Liver (tissue), 9 donors: ENCODE measurements around the gene SCGB1D1. TPM values are rescaled to one million over a fixed set of nuclear protein-coding genes. Genes with fewer than 3 reads are reported as not detected.

ENCODE experiments used
- DNase-seq: peaks from one replicate; pipeline ENCODE4 v3.0.0-alpha.2; 2017; ENCODE audit warnings: low spot score
- H3K27ac ChIP-seq, 2 donors: one replicate each; pipeline ENCODE4 v1.7.0; 2013; ENCODE audit warnings: inconsistent platforms in 2 of 2, low read length in 2 of 2, control low read depth in 1 of 2, low read depth in 1 of 2, mild to moderate bottlenecking in 1 of 2
- H3K27me3 ChIP-seq, 4 donors: one replicate each; pipeline versions ENCODE4 v1.6.1 to v1.7.0; 2013; ENCODE audit warnings: low read length in 3 of 4, inconsistent platforms in 1 of 4, mild to moderate bottlenecking in 1 of 4, moderate library complexity in 1 of 4; ENCODE audit not compliant: control insufficient read depth in 4 of 4, insufficient read depth in 4 of 4
- H3K36me3 ChIP-seq, 4 donors: one replicate each; pipeline versions ENCODE4 v1.6.1 to v1.7.0; 2013; ENCODE audit warnings: low read length in 3 of 4, mild to moderate bottlenecking in 3 of 4, low read depth in 1 of 4, moderate library complexity in 1 of 4; ENCODE audit not compliant: control insufficient read depth in 4 of 4, insufficient read depth in 3 of 4
- H3K4me1 ChIP-seq, 4 donors: one replicate each; pipeline versions ENCODE4 v1.6.1 to v1.7.0; 2013; ENCODE audit warnings: low read length in 3 of 4, mild to moderate bottlenecking in 3 of 4, moderate library complexity in 1 of 4; ENCODE audit not compliant: control insufficient read depth in 4 of 4, insufficient read depth in 4 of 4
- H3K4me3 ChIP-seq, 3 donors: one replicate each; pipeline versions ENCODE4 v1.6.1 to v1.7.0; 2013; ENCODE audit warnings: low read length in 3 of 3, control low read depth in 1 of 3, low read depth in 1 of 3, mild to moderate bottlenecking in 1 of 3
- H3K9ac ChIP-seq, 2 donors: one replicate each; pipeline ENCODE4 v1.7.0; 2013; ENCODE audit warnings: low read length in 2 of 2, mild to moderate bottlenecking in 2 of 2, moderate library complexity in 2 of 2, control low read depth in 1 of 2, low read depth in 1 of 2
- H3K9me3 ChIP-seq, 4 donors: one replicate each; pipeline versions ENCODE4 v1.6.1 to v1.7.0; 2013; ENCODE audit warnings: low read length in 3 of 4; ENCODE audit not compliant: control insufficient read depth in 4 of 4
- EGR1 ChIP-seq, 2 donors: IDR thresholded peaks; 2 replicates each; pipeline ENCODE4 v1.6.1; 2016 to 2018; ENCODE audit warnings: antibody characterized with exemption in 2 of 2, low read depth in 2 of 2
- FOXA1 ChIP-seq: IDR thresholded peaks from 2 replicates; pipeline ENCODE4 v1.6.1; 2016; ENCODE audit warnings: antibody characterized with exemption
- FOXA2 ChIP-seq: IDR thresholded peaks from 2 replicates; pipeline ENCODE4 v1.6.1; 2016; ENCODE audit warnings: antibody characterized with exemption
- GABPA ChIP-seq, 2 donors: IDR thresholded peaks in 1 of 2; conservative IDR thresholded peaks in 1 of 2; 2 replicates each; pipeline ENCODE4 v1.6.1; 2016; ENCODE audit warnings: antibody characterized with exemption in 2 of 2, mild to moderate bottlenecking in 1 of 2, moderate library complexity in 1 of 2
- HNF4A ChIP-seq, 2 donors: conservative IDR thresholded peaks; 2 replicates each; pipeline ENCODE4 v1.6.1; 2016; ENCODE audit warnings: antibody characterized with exemption in 2 of 2, mild to moderate bottlenecking in 2 of 2
- HNF4G ChIP-seq: IDR thresholded peaks from 2 replicates; pipeline ENCODE4 v1.6.1; 2016; ENCODE audit warnings: antibody characterized with exemption
- JUND ChIP-seq, 2 donors: IDR thresholded peaks; 2 replicates each; pipeline ENCODE4 v1.6.1; 2016; ENCODE audit warnings: antibody characterized with exemption in 2 of 2
- NR2F2 ChIP-seq: IDR thresholded peaks from 2 replicates; pipeline ENCODE4 v1.6.1; 2016; ENCODE audit warnings: antibody characterized with exemption
- RAD21 ChIP-seq, 2 donors: IDR thresholded peaks; 2 replicates each; pipeline ENCODE4 v1.6.1; 2016; ENCODE audit warnings: antibody characterized with exemption in 2 of 2, mild to moderate bottlenecking in 2 of 2
- RXRA ChIP-seq, 2 donors: IDR thresholded peaks; 2 replicates each; pipeline ENCODE4 v1.6.1; 2017 to 2018; ENCODE audit warnings: antibody characterized with exemption in 2 of 2, mild to moderate bottlenecking in 1 of 2
- SP1 ChIP-seq: IDR thresholded peaks from 2 replicates; pipeline ENCODE4 v1.6.1; 2018; ENCODE audit warnings: antibody characterized with exemption, mild to moderate bottlenecking
- TAF1 ChIP-seq: conservative IDR thresholded peaks from 2 replicates; pipeline ENCODE4 v1.6.1; 2016; ENCODE audit warnings: antibody characterized with exemption, mild to moderate bottlenecking
- YY1 ChIP-seq: IDR thresholded peaks from 2 replicates; pipeline ENCODE4 v1.6.1; 2016; ENCODE audit warnings: antibody characterized with exemption, mild to moderate bottlenecking
- polyA plus RNA-seq, 2 donors: library from polyadenylated mRNA; stranded (reverse) in 1 of 2; unstranded in 1 of 2; fragments of 200-250 nt in 1 of 2; fragments of >200 nt in 1 of 2; fragmentation: Nextera tagmentation in 1 of 2; extraction: Ambion mirVana in 1 of 2; gene quantifications; one replicate each; pipeline versions ENCODE4 v1.2.1 to v1.2.3, GENCODE V29; 2013 to 2015
- total RNA-seq, 2 donors: library from RNA; depleted of rRNA; stranded (reverse); fragments of >200 nt; gene quantifications; one replicate each; pipeline ENCODE4 v1.2.3, GENCODE V29; 2014
- TF ChIP-seq, protein P1 (sequence below): fragments of 150-350 bp; IDR thresholded peaks from 2 replicates; pipeline ENCODE4 v1.5.1; 2017; ENCODE audit warnings: improper control_type of control experiment, low read depth, low read length; ENCODE audit not compliant: missing input control
- TF ChIP-seq, protein P2 (sequence below): IDR thresholded peaks from 2 replicates; pipeline ENCODE4 v1.6.1; 2016; ENCODE audit warnings: antibody characterized with exemption
- TF ChIP-seq, protein P3 (sequence below): IDR thresholded peaks from 2 replicates; pipeline ENCODE4 v1.6.1; 2016; ENCODE audit warnings: antibody characterized with exemption
- donor health status: healthy.
- donor health status: healthy.
- donor health status: healthy.
- donor health status: healthy.
- donor health status: healthy.

SCGB1D1 gene
- total and polyA plus RNA-seq, 4 donors = not detected

DNA sequence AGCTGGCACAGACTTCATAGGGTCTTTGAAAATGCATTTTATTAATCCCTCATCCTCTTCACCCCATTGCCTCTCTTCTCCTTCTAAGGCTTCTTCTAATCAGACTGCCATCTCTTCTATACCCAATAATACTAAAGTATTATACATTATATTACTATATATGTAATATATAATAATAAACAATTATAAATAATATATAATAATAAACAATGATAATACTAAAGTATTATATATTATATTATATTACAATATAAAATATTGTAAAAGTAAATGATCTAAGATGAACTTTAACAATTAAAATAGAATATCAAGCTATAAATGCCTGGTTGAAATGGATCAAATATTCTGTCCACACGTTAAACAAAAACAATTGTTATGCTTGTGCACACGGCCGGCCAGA, 31.5 kb downstream of the SCGB1D1 start (continued):
- TF ChIP-seq, protein P1, sequence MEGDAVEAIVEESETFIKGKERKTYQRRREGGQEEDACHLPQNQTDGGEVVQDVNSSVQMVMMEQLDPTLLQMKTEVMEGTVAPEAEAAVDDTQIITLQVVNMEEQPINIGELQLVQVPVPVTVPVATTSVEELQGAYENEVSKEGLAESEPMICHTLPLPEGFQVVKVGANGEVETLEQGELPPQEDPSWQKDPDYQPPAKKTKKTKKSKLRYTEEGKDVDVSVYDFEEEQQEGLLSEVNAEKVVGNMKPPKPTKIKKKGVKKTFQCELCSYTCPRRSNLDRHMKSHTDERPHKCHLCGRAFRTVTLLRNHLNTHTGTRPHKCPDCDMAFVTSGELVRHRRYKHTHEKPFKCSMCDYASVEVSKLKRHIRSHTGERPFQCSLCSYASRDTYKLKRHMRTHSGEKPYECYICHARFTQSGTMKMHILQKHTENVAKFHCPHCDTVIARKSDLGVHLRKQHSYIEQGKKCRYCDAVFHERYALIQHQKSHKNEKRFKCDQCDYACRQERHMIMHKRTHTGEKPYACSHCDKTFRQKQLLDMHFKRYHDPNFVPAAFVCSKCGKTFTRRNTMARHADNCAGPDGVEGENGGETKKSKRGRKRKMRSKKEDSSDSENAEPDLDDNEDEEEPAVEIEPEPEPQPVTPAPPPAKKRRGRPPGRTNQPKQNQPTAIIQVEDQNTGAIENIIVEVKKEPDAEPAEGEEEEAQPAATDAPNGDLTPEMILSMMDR = no peak
- TF ChIP-seq, protein P2, sequence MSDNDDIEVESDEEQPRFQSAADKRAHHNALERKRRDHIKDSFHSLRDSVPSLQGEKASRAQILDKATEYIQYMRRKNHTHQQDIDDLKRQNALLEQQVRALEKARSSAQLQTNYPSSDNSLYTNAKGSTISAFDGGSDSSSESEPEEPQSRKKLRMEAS = no peak
- TF ChIP-seq RXRA (IDR thresholded peaks at IDR 0.05) (no peak), RAD21 (IDR thresholded peaks at IDR 0.05) (no peak), FOXA2 (no peak), YY1 (no peak), HNF4A (conservative IDR thresholded peaks at IDR 0.05) (no peak), HNF4G (no peak), GABPA (IDR thresholded peaks at IDR 0.05 in 1 of 2, conservative IDR thresholded peaks at IDR 0.05 in 1 of 2) (no peak)

DNA sequence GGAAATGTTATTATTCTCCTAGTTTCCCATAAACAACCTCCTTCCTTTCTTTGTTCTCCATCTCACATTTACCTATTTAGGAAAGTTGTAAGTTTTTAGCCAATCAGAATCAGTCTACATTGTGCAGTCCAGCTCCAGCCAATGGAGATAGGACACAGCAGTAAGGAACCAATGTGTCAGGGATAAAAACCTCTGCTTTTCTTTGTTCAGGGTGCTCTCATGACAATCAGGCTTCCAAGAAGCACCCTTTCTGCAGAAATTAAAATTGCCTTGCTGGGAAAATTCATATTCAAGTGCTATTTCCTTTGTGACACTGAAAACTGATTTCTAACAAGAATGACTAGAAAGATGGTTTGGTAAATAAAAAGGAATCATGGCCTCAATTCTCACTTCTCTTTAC, 33.1 kb downstream of the SCGB1D1 start:
- H3K36me3 ChIP-seq = no peaks in the 10 kb centered on the region
- H3K27ac ChIP-seq = no peak overlapping the region
- no peaks in the 10 kb centered on the region for H3K4me1 ChIP-seq
- no peaks in the 10 kb centered on the region for H3K27me3 ChIP-seq
- H3K9me3 ChIP-seq = peaks cover 5 to 32% (median 11%) of the 10 kb centered on the region in 4 donors
- no peak overlapping the region for H3K4me3 ChIP-seq
- no peak for TF ChIP-seq YY1
- TF ChIP-seq SP1 = no peak
- TF ChIP-seq RAD21 (IDR thresholded peaks at IDR 0.05) = no peak
- no peak for TF ChIP-seq RXRA (IDR thresholded peaks at IDR 0.05)
- no peak for TF ChIP-seq HNF4G
- no peak for TF ChIP-seq FOXA1
- TF ChIP-seq JUND (IDR thresholded peaks at IDR 0.05) = no peak
- TF ChIP-seq HNF4A (conservative IDR thresholded peaks at IDR 0.05) = no peak
- TF ChIP-seq, protein P1 = no peak
- TF ChIP-seq NR2F2 = no peak
- no peak overlapping the region for H3K9ac ChIP-seq
- DNase-seq = no peak

DNA sequence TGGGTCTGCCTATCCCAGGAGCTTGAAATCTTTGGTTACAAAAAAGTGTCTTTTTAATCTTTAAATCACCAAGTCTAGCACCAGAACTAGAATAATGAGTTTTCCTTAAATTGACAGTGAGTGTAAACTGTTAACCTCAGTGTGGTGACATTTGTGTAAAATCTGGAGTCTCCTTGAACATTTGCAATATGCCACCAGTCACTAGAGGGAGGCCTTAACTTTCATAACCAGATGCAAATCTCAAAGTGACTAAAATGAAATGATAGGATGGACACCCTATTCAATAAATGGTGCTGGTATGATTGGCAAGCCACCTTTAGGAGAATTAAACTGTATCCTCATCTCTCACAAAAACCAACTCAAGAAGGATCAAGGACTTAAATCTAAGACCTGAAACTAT, 43.7 kb downstream of the SCGB1D1 start:
- Histone ChIP-seq H3K9me3 (no peaks in the 10 kb centered on the region), H3K4me1 (no peaks in the 10 kb centered on the region), H3K9ac (no peak overlapping the region), H3K36me3 (no peaks in the 10 kb centered on the region), H3K27me3 (peaks cover 0 to 7% (median 3%) of the 10 kb centered on the region in 4 donors), H3K4me3 (no peak overlapping the region), H3K27ac (no peak overlapping the region)
- no peak for DNase-seq
- TF ChIP-seq FOXA2 (no peak), TAF1 (no peak), HNF4A (conservative IDR thresholded peaks at IDR 0.05) (no peak), EGR1 (IDR thresholded peaks at IDR 0.05; ENCODE audit: low read depth in 2 of 2) (no peak)
- TF ChIP-seq, protein P3, sequence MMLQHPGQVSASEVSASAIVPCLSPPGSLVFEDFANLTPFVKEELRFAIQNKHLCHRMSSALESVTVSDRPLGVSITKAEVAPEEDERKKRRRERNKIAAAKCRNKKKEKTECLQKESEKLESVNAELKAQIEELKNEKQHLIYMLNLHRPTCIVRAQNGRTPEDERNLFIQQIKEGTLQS = no peak
